Measurements from ENCODE around the gene SRD5A2.

Gene SRD5A2

GRCh38 chr2:31580321-31581117 lies at the start of gene SRD5A2:
SRD5A2 (minus strand) TSS chr2:31580938; CDS start chr2:31580900, 38 bp downstream.
- in situ Hi-C loops (cut with MboI; ENCODE audit: low sequenced_read_pairs): no loop called here

GRCh38 chr2:31606509-31606908 lies 25.8 kb upstream of the SRD5A2 start:
- in situ Hi-C loops (cut with MboI; ENCODE audit: low sequenced_read_pairs): no loop called here

- in situ Hi-C loops (cut with MboI; ENCODE audit: low sequenced_read_pairs): no loop called here
These were observed 18.0 kb upstream of the SRD5A2 start for GRCh38 chr2:31598694-31599093.

GRCh38 chr2:31586230-31586629 lies 5.5 kb upstream of the SRD5A2 start:
- in situ Hi-C loops (cut with MboI; ENCODE audit: low sequenced_read_pairs): no loop called here

- in situ Hi-C loops (cut with MboI; ENCODE audit: low sequenced_read_pairs): no loop called here
These were observed 522 bp upstream of the SRD5A2 start for GRCh38 chr2:31581124-31581795.

- in situ Hi-C loops (cut with MboI; ENCODE audit: low sequenced_read_pairs): no loop called here
These were observed 780 bp downstream of the SRD5A2 start for GRCh38 chr2:31579996-31580320.

GRCh38 chr2:31578316-31578715 lies 2.4 kb downstream of the SRD5A2 start:
- in situ Hi-C loops (cut with MboI; ENCODE audit: low sequenced_read_pairs): no loop called here

- in situ Hi-C loops (cut with MboI; ENCODE audit: low sequenced_read_pairs): no loop called here
These were observed 3.6 kb downstream of the SRD5A2 start for GRCh38 chr2:31577143-31577542.

- in situ Hi-C loops (cut with MboI; ENCODE audit: low sequenced_read_pairs): no loop called here
These were observed 12.0 kb downstream of the SRD5A2 start for GRCh38 chr2:31568585-31569201.

GRCh38 chr2:31567679-31568078 lies 13.1 kb downstream of the SRD5A2 start:
- in situ Hi-C loops (cut with MboI; ENCODE audit: low sequenced_read_pairs): no loop called here

GRCh38 chr2:31563273-31563839 lies 17.4 kb downstream of the SRD5A2 start:
- in situ Hi-C loops (cut with MboI; ENCODE audit: low sequenced_read_pairs): no loop called here

GRCh38 chr2:31561823-31562222 lies 18.9 kb downstream of the SRD5A2 start:
- in situ Hi-C loops (cut with MboI; ENCODE audit: low sequenced_read_pairs): no loop called here

- in situ Hi-C loops (cut with MboI; ENCODE audit: low sequenced_read_pairs): no loop called here
These were observed 22.1 kb downstream of the SRD5A2 start for GRCh38 chr2:31558401-31559295.

- in situ Hi-C loops (cut with MboI; ENCODE audit: low sequenced_read_pairs): no loop called here
These were observed 23.8 kb downstream of the SRD5A2 start for GRCh38 chr2:31556940-31557339.

- in situ Hi-C loops (cut with MboI; ENCODE audit: low sequenced_read_pairs): no loop called here
These were observed 24.6 kb downstream of the SRD5A2 start for GRCh38 chr2:31555967-31556706.

GRCh38 chr2:31553362-31553761 lies 27.4 kb downstream of the SRD5A2 start:
- in situ Hi-C loops (cut with MboI; ENCODE audit: low sequenced_read_pairs): no loop called here

GRCh38 chr2:31547485-31547884 lies 33.3 kb downstream of the SRD5A2 start:
- in situ Hi-C loops (cut with MboI; ENCODE audit: low sequenced_read_pairs): no loop called here

- in situ Hi-C loops (cut with MboI; ENCODE audit: low sequenced_read_pairs): no loop called here
These were observed 38.9 kb downstream of the SRD5A2 start for GRCh38 chr2:31541853-31542252.

GRCh38 chr2:31539505-31539904 lies 41.2 kb downstream of the SRD5A2 start:
- in situ Hi-C loops (cut with MboI; ENCODE audit: low sequenced_read_pairs): no loop called here

- in situ Hi-C loops (cut with MboI; ENCODE audit: low sequenced_read_pairs): no loop called here
These were observed 45.0 kb downstream of the SRD5A2 start for GRCh38 chr2:31535768-31536167.
